Measurements from ENCODE around the gene SSTR1.
A peak's percentile ranks its signal among the peaks of the same experiment; 100 is the strongest.
"Not testable (repeated sequence)": the region's sequence is repeated elsewhere in the genome, so short reads cannot be mapped to it uniquely, and the experiment has no call there.

Gene SSTR1

GRCh38 chr14:38207736-38208617, at the start of gene SSTR1:
Gene SSTR1, plus strand, starts transcription at chr14:38207904. Its CDS starts 1,486 bp downstream, at chr14:38209390.
- peak; percentile 59 for DNase-seq (ENCODE audit: low read depth)

- peak; percentile 22 for DNase-seq (ENCODE audit: low read depth)
Measured at GRCh38 chr14:38158468-38158867, 49.2 kb upstream of the SSTR1 start.

- no peak for DNase-seq (ENCODE audit: low read depth)
Measured at GRCh38 chr14:38168416-38168815, 39.3 kb upstream of the SSTR1 start.

- peak; percentile 26 for DNase-seq (ENCODE audit: low read depth)
Measured at GRCh38 chr14:38171197-38171596, 36.5 kb upstream of the SSTR1 start.

- no peak for DNase-seq (ENCODE audit: low read depth)
Measured at GRCh38 chr14:38174711-38175110, 33.0 kb upstream of the SSTR1 start.

- DNase-seq (ENCODE audit: low read depth), result no peak
Measured at GRCh38 chr14:38175658-38176057, 32.0 kb upstream of the SSTR1 start.

- DNase-seq (ENCODE audit: low read depth), result no peak
Measured at GRCh38 chr14:38176379-38176778, 31.3 kb upstream of the SSTR1 start.

GRCh38 chr14:38184132-38184531, 23.6 kb upstream of the SSTR1 start:
- DNase-seq (ENCODE audit: low read depth), result no peak

- peak; percentile 17 for DNase-seq (ENCODE audit: low read depth)
Measured at GRCh38 chr14:38185671-38186070, 22.0 kb upstream of the SSTR1 start.

GRCh38 chr14:38186216-38186615, 21.5 kb upstream of the SSTR1 start:
- DNase-seq (ENCODE audit: low read depth), result no peak

GRCh38 chr14:38187528-38187927, 20.2 kb upstream of the SSTR1 start:
- DNase-seq (ENCODE audit: low read depth), result no peak

- no peak for DNase-seq (ENCODE audit: low read depth)
Measured at GRCh38 chr14:38189930-38190726, 17.6 kb upstream of the SSTR1 start.

- DNase-seq (ENCODE audit: low read depth), result not testable (repeated sequence)
Measured at GRCh38 chr14:38190846-38191245, 16.9 kb upstream of the SSTR1 start.

- not testable (repeated sequence) for DNase-seq (ENCODE audit: low read depth)
Measured at GRCh38 chr14:38191491-38191890, 16.2 kb upstream of the SSTR1 start.

GRCh38 chr14:38197001-38197783, 10.5 kb upstream of the SSTR1 start:
- no peak for DNase-seq (ENCODE audit: low read depth)

- peak; percentile 80 for DNase-seq (ENCODE audit: low read depth)
Measured at GRCh38 chr14:38197784-38198335, 9.8 kb upstream of the SSTR1 start.

- peak; percentile 31 for DNase-seq (ENCODE audit: low read depth)
Measured at GRCh38 chr14:38198425-38198824, 9.3 kb upstream of the SSTR1 start.

GRCh38 chr14:38199076-38199475, 8.6 kb upstream of the SSTR1 start:
- no peak for DNase-seq (ENCODE audit: low read depth)

- DNase-seq (ENCODE audit: low read depth), result peak; percentile 62
Measured at GRCh38 chr14:38199739-38200138, 8.0 kb upstream of the SSTR1 start.

- peak; percentile 19 for DNase-seq (ENCODE audit: low read depth)
Measured at GRCh38 chr14:38201137-38201828, 6.4 kb upstream of the SSTR1 start.
